Measurements from ENCODE around the gene ANKRD34A. TPM values are rescaled to one million over a fixed set of nuclear protein-coding genes. Genes with fewer than 3 reads are reported as not detected.

Gene ANKRD34A
- total and polyA plus RNA-seq, 2 of the 4 experiments (the other 2 are of a cell fraction) = 0.90 to 1.9 TPM

GRCh38 chr1:146012703-146013558, 48.6 kb upstream of the ANKRD34A start:
- H2AFZ ChIP-seq (replicated peaks; ENCODE audit: low read length, poor library complexity) = no peak overlapping the region
- peak; percentile 80 for TF ChIP-seq SMC3 (IDR thresholded peaks at IDR 0.05; ENCODE audit: low read depth, low read length)
- no peak for TF ChIP-seq BHLHE40 (IDR thresholded peaks at IDR 0.05; ENCODE audit: low read depth, low read length)
- no peak for TF ChIP-seq CHD1 (IDR thresholded peaks at IDR 0.05; ENCODE audit: low read depth, low read length)
- no peak for TF ChIP-seq CEBPB (IDR thresholded peaks at IDR 0.05; ENCODE audit: low read depth, low read length)
- no peak for TF ChIP-seq MAFK (IDR thresholded peaks at IDR 0.05; ENCODE audit: low read depth, low read length)
- no peak for TF ChIP-seq RCOR1 (IDR thresholded peaks at IDR 0.05; ENCODE audit: insufficient replicate concordance, low read length)
- TF ChIP-seq MAZ (IDR thresholded peaks at IDR 0.05; ENCODE audit: borderline replicate concordance, low read depth, low read length) = no peak
- no peak for TF ChIP-seq RFX5 (IDR thresholded peaks at IDR 0.05; ENCODE audit: low read depth, low read length)
- TF ChIP-seq USF2 (IDR thresholded peaks at IDR 0.05; ENCODE audit: low read depth, low read length) = no peak
- peak; percentile 91 for TF ChIP-seq RAD21 (IDR thresholded peaks at IDR 0.05; ENCODE audit: low read length)
- TF ChIP-seq CTCF (conservative IDR thresholded peaks at IDR 0.05; ENCODE audit: low read depth, low read length) = peak; percentile 92
- no peak for TF ChIP-seq NFE2L2 (IDR thresholded peaks at IDR 0.05; ENCODE audit: low read depth, low read length)
- in situ Hi-C loops (cut with MboI; ENCODE audit: low sequenced_read_pairs) (loop anchor here (5.0 kb wide), 1 partner anchor 166 kb away; the partner anchor contains the start of gene NUDT17), dilution Hi-C loops (cut with HindIII; ENCODE audit: low sequenced_read_pairs, unreplicated experiment) (no loop called here), intact Hi-C loops (cut with micrococcal nuclease) (loop anchor here (1.0 kb wide), 3 partner anchors 36 to 168 kb away; partner anchors contain the start of gene NUDT17)
- ChIA-PET CTCF (interaction anchor here (0.6 to 1.9 kb wide), 4 partner anchors 35 to 167 kb away, joined by 3 to 7 read pairs (median 7); partner anchors contain the start of gene NUDT17), POLR2A (ENCODE audit: unreplicated experiment) (no interaction called here)
- H3K27ac ChIP-seq (ENCODE audit: insufficient read depth, low read length) = no peak overlapping the region
- H3K23ac ChIP-seq (ENCODE audit: low read depth, low read length) = no peak overlapping the region
- H3K27me3 ChIP-seq (ENCODE audit: control insufficient read depth, insufficient read depth, low read length) = peaks cover 10% of the 10 kb centered on the region
- H3K9me3 ChIP-seq (ENCODE audit: control insufficient read depth, insufficient read depth, low read length) = no peaks in the 10 kb centered on the region
- H2BK20ac ChIP-seq (ENCODE audit: low read depth, low read length) = no peak overlapping the region
- H3K4ac ChIP-seq (ENCODE audit: low read depth, low read length) = no peak overlapping the region
- no peak overlapping the region for H3K9ac ChIP-seq (ENCODE audit: low read depth, low read length)
- WGBS, 2 experiments (ENCODE audit: extremely low coverage in 2 of 2, insufficient read length in 1 of 2) = no CpG with 5 or more reads among the region's 4 CpGs
- no peaks in the 10 kb centered on the region for H3K9me1 ChIP-seq (ENCODE audit: insufficient read depth, low read length)
- H2AK9ac ChIP-seq (replicated peaks; ENCODE audit: low read depth, low read length, poor library complexity) = no peak overlapping the region
- H2BK15ac ChIP-seq (ENCODE audit: low read depth, low read length) = no peak overlapping the region
- peak; percentile 86 for DNase-seq
- no peak overlapping the region for H3K4me3 ChIP-seq (ENCODE audit: insufficient read depth, low read depth, low read length)
- H4K8ac ChIP-seq (ENCODE audit: low read depth in 2 of 2, low read length in 2 of 2) = no peak overlapping the region
- H4K91ac ChIP-seq (ENCODE audit: insufficient read depth, low read depth, low read length) = no peak overlapping the region
- H3K79me1 ChIP-seq (ENCODE audit: low read depth in 1 of 2, low read length in 2 of 2) = no peaks in the 10 kb centered on the region
- no peak overlapping the region for H3K4me2 ChIP-seq (ENCODE audit: low read depth, low read length)
- H3K4me1 ChIP-seq (ENCODE audit: control insufficient read depth, insufficient read depth, low read length) = no peaks in the 10 kb centered on the region
- BruUV-seq (replicated peaks) = no TSS peak
- no peak overlapping the region for H3K56ac ChIP-seq (ENCODE audit: extremely low read depth, insufficient read depth, low read length)
- H3K14ac ChIP-seq (replicated peaks; ENCODE audit: low read depth, low read length) = no peak overlapping the region
- no peak overlapping the region for H2AK5ac ChIP-seq (ENCODE audit: low read depth, low read length)
- no peak overlapping the region for H2BK5ac ChIP-seq (ENCODE audit: low read depth, low read length, poor library complexity, severe bottlenecking)
- H2BK120ac ChIP-seq (ENCODE audit: low read depth, low read length) = no peak overlapping the region
- H4K5ac ChIP-seq (ENCODE audit: low read depth, low read length) = no peak overlapping the region
- H3K18ac ChIP-seq (ENCODE audit: low read depth, low read length) = no peak overlapping the region
- no peaks in the 10 kb centered on the region for H4K20me1 ChIP-seq (ENCODE audit: insufficient read depth, low read length)
- ATAC-seq (ENCODE audit: low read depth) = peak; percentile 72
- H3K36me3 ChIP-seq (ENCODE audit: control insufficient read depth, insufficient read depth, low read length) = no peaks in the 10 kb centered on the region

All from IMR-90 (cell line).